Adrenal gland (tissue), 5 donors: ENCODE measurements around the gene ARTN.

ENCODE experiments used
- POLR2A ChIP-seq, 2 donors: fragments of 450-650 bp; IDR thresholded peaks; one replicate each; pipeline ENCODE4 v1.6.1; 2017; ENCODE audit warnings: antibody characterized with exemption in 2 of 2, mild to moderate bottlenecking in 2 of 2, moderate library complexity in 1 of 2
- TF ChIP-seq, protein P1 (sequence below), 6 experiments: fragments of 450-650 bp in 4 of 6; fragments of 200-600 bp in 2 of 6; sonication (generic) in 1 of 6; IDR thresholded peaks; 1 replicate in 5 of 6; 2 replicates in 1 of 6; pipeline versions ENCODE4 v1.5.1 to v1.8.0; 2016 to 2021; ENCODE audit warnings: antibody characterized with exemption in 6 of 6, mild to moderate bottlenecking in 2 of 6, moderate library complexity in 1 of 6
- donor health status: DM: no; HTN: no; CAD: no.

DNA sequence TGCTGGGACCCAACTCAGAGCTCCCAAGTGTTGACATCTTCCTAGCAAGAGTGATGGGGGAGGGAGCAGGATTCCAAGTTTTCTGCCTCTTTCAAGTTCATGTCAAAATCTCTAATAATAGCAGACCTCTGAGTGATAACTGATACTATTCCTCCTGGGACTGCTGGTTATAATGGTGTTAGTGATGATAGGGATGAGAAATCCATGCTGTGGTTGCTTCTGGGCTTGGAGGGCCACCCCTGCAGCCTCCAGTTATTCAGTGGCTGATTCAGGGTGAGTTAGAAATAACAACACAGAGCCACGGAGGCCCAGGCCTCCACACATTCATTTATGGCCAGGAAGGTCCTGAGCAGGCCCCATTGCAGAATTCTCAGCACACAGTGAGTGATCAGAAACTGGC is 40.6 kb upstream of the ARTN start:
- TF ChIP-seq POLR2A (IDR thresholded peaks at IDR 0.05): no peak
- TF ChIP-seq, protein P1, sequence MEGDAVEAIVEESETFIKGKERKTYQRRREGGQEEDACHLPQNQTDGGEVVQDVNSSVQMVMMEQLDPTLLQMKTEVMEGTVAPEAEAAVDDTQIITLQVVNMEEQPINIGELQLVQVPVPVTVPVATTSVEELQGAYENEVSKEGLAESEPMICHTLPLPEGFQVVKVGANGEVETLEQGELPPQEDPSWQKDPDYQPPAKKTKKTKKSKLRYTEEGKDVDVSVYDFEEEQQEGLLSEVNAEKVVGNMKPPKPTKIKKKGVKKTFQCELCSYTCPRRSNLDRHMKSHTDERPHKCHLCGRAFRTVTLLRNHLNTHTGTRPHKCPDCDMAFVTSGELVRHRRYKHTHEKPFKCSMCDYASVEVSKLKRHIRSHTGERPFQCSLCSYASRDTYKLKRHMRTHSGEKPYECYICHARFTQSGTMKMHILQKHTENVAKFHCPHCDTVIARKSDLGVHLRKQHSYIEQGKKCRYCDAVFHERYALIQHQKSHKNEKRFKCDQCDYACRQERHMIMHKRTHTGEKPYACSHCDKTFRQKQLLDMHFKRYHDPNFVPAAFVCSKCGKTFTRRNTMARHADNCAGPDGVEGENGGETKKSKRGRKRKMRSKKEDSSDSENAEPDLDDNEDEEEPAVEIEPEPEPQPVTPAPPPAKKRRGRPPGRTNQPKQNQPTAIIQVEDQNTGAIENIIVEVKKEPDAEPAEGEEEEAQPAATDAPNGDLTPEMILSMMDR (IDR thresholded peaks at IDR 0.05): no peak
